Iris pigment epithelial cell (primary cell): Measurements from ENCODE around the gene ALDH3A1.

Experiments
- DNase-seq: peaks from one replicate; pipeline ENCODE4 v3.0.0-alpha.2; 2011; ENCODE audit warnings: low read depth

ALDH3A1 gene

DNA sequence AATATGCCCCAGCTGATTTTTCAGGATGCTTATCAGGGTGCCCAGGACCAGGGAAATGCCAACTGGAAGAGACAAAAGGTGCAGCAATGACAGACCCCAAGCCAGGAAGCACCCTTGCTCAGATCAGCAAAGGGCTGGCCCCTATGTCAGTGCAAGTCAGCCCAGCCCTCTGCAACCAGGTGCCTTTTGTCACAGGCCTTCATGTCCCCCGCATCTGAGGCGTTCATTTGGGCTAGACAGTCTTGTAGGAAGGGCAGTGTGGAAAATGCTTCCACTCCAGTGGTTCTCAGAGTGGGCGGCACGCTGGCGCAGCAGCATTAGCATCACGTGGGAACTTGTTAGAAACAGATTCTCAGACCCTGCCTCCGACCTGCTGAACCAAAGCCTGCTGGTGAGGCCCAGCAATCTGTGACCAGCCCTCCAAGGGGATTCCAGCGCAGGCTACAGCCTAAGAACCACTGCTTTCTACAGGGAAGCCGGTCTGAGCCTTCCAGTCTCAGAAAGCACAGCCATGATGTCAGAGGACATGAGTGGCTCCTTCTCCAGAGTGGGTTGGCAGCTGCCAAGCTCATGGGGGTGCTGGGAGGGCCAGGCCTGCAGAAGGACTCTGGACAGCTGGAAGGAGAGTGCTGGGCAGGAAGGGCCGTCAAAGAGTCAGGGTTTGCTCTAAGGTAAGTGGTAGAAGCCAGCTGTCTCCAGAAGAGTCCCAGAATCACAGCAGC lies 44.8 kb downstream of the ALDH3A1 start:
- DNase-seq, result no peak

DNA sequence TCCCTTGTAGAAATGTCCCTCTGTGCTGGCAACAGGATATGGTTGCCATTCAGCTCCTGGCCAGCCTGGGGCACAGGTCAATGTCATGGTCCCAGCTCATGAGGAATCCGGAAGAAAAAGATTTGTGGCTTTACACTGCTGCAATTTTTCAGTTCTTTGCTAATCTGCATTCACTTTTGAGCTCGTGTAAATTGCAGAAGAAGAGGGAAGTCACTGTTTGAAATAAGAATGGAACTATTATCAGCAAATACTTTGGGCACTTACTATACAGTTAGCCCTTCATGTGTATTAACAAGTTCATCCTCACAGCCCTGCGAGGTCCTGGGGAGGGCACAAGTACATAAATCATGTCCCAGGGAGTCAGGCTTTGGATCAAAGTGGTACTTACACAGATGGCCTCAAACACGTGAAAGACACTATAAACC lies 45.9 kb downstream of the ALDH3A1 start:
- DNase-seq, result no peak
